HCT116 (cell line): ENCODE results near the gene C10orf90.

Source experiments
- EZH2 ChIP-seq: fragments of 200-600 bp; sonication (generic); IDR thresholded peaks from 2 replicates; pipeline ENCODE4 v1.6.1; 2017; ENCODE audit warnings: antibody characterized with exemption, mixed run types
- POLR2A ChIP-seq: IDR thresholded peaks from 2 replicates; pipeline ENCODE4 v1.7.0; 2011; ENCODE audit warnings: borderline replicate concordance; ENCODE audit not compliant: insufficient read depth, insufficient read length; ENCODE audit errors: extremely low read depth
- POLR2AphosphoS5 ChIP-seq: IDR thresholded peaks from 2 replicates; pipeline ENCODE4 v1.6.1; 2011; ENCODE audit warnings: mild to moderate bottlenecking, low read depth, low read length, moderate library complexity
- TF ChIP-seq, protein P1 (sequence below), 3 experiments: fragments of 200-600 bp in 1 of 3; sonication (generic) in 1 of 3; IDR thresholded peaks in 2 of 3; conservative IDR thresholded peaks in 1 of 3; 2 replicates each; pipeline ENCODE4 v1.5.1; 2012 to 2017; ENCODE audit warnings: low read depth in 2 of 3, low read length in 2 of 3, antibody characterized with exemption in 1 of 3, borderline replicate concordance in 1 of 3, control low read depth in 1 of 3, mild to moderate bottlenecking in 1 of 3, mixed read lengths in 1 of 3, mixed run types in 1 of 3, moderate library complexity in 1 of 3; ENCODE audit not compliant: insufficient read depth in 1 of 3

DNA sequence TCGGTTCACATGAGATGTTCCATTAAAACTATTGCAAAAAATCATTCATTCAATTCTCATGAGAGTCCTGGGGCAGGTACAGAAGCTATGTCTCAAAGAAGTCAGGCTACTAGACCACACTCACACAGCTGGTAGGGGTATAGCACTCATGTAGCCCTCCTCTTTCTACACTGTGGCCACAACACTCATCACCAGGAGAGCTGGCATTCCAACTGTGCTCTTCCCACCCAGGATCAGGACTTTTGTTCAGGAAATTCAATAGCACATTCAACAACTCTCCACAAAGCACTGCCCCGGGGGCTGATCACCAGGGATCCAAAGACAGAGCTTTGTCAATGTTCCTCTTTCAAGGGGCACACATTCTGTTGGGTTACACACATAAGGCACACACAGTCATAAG lies 31.0 kb upstream of the C10orf90 start:
- TF ChIP-seq, protein P1, sequence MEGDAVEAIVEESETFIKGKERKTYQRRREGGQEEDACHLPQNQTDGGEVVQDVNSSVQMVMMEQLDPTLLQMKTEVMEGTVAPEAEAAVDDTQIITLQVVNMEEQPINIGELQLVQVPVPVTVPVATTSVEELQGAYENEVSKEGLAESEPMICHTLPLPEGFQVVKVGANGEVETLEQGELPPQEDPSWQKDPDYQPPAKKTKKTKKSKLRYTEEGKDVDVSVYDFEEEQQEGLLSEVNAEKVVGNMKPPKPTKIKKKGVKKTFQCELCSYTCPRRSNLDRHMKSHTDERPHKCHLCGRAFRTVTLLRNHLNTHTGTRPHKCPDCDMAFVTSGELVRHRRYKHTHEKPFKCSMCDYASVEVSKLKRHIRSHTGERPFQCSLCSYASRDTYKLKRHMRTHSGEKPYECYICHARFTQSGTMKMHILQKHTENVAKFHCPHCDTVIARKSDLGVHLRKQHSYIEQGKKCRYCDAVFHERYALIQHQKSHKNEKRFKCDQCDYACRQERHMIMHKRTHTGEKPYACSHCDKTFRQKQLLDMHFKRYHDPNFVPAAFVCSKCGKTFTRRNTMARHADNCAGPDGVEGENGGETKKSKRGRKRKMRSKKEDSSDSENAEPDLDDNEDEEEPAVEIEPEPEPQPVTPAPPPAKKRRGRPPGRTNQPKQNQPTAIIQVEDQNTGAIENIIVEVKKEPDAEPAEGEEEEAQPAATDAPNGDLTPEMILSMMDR (IDR thresholded peaks at IDR 0.05 in 2 of 3, conservative IDR thresholded peaks at IDR 0.05 in 1 of 3; ENCODE audit: borderline replicate concordance in 1 of 3, insufficient read depth in 1 of 3, low read depth in 2 of 3, low read length in 2 of 3) = no peak
- TF ChIP-seq POLR2A = no peak
- no peak for TF ChIP-seq EZH2
- TF ChIP-seq POLR2AphosphoS5 = no peak
